NCI-H1930 (cell line): ENCODE measurements around the gene EYS.
"Not testable (repeated sequence)": the region's sequence is repeated elsewhere in the genome, so short reads cannot be mapped to it uniquely, and the experiment has no call there.

Source experiments
- DNase-seq, 2 experiments: peaks; one replicate each; lab custom pipeline; 2025; lab: John Stamatoyannopoulos, UW

Gene EYS

DNA sequence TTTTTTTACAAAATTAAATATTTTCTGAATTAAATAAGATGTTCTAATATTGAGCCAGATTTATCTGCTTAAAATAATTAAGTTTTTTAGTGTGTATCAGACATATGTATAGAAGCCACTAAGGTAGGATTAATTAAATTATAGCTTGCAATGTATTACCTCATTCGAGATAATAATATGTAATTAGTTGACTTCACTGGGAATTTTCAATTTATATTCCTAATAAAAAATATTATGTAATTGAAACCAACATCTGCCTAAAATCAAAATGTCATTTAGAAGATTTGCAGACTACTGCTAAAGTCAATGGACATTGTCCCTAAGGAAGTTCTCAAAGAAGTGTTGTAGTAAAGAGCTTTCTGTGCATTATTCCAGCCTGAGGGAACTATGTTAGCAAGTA lies 254.7 kb downstream of the EYS start:
- no peak for DNase-seq

- DNase-seq = no peak
These were observed 256.6 kb downstream of the EYS start for GRCh38 chr6:65450451-65450850.

DNA sequence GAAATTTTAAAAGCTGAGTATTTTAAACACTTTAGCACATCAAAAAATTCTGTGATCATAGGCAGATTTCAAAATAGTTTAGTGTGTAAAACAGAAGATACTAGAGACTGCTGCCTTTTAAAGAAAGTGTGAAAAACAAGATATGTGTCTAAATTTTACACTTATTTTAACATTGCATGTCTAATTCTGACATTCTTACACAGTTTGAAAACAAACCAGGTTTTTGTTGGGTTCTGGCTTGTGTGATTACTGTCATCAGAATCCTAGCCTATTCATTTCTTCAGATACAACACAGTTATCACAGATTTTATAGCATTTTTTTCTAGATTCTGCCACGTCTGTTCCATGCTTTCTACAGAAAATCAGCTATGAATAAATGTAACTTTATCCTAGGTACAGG lies 257.1 kb downstream of the EYS start:
- DNase-seq = no peak

DNA sequence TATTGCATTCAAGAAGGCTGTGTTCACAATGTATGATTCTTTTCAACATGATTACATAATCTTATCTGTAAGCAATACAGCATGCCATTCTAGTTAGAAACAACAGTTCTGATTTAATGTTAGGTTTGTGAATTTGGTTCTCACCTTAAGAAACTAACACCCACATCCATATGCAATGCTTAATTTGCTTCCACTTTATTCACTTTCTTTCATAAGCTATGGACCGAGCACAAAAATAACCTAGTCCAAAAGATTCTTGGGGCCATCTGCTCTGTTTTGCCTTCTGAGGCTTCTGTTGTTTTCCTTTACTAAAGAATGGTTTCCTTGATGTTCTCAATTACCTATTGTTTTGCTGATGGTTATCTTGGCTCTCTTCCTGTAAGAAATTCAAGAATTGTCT lies 258.2 kb downstream of the EYS start:
- DNase-seq = no peak

- no peak for DNase-seq
These were observed 270.7 kb downstream of the EYS start for GRCh38 chr6:65436281-65436680.

- no peak for DNase-seq
These were observed 290.4 kb downstream of the EYS start for GRCh38 chr6:65416621-65417020.

GRCh38 chr6:65410309-65410708 lies 296.7 kb downstream of the EYS start:
- DNase-seq = no peak

DNA sequence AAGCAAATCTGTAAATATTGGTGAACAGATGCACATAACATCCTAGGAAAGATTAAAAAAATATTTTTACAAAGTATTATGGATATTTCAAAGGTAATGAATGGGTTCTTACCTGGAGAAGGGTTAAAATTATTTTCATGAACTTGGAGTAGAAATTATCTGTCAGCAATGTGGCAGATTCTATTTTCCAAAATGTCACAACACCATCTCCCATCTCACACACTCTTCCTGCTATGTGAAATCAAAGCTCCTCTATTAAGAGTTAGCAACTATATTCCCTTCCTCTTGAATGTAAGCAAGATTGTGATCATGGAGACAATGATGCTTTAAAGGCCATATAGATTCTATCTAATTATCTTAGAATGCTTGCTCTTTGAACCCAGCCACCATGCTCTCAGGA lies 304.5 kb downstream of the EYS start:
- DNase-seq = no peak

- DNase-seq = no peak
These were observed 307.5 kb downstream of the EYS start for GRCh38 chr6:65399355-65400084.

DNA sequence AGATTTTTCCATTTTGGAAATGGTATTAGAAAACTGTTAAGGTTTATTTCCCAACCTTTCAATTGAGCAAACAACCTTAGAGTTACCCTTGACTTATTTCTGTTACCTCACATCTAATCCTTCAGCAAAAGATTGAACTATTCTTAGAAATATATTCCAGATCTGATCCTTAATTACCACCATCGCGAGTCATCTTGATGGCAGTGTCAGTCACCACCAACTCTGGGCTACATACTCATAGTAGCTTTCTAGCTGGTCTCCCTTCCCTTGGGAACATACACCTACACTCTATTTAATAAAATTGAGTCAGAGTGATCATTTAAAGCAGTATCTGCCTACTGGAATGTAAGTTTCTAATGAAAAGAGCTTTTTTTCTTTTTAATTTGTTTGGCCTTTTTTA lies 308.2 kb downstream of the EYS start:
- DNase-seq = no peak

DNA sequence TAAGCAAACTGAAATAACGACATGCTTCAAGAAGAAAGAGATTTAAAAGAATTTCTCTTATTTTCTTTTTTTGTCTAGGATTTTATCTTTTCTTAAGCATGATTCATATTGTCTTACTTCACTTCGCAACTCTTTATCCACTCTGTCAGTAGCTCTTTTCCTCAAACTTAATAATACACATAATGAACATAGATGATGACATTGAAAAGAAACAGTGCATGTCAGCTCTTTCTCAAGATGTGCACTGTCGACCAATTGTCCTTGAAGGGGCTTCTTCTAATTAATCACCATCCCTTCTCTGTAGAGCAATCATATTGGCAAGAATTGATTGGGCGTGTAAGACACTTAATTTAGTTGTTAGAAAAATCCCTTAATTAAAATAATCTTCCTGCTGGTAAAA lies 356.5 kb downstream of the EYS start:
- DNase-seq = no peak

DNA sequence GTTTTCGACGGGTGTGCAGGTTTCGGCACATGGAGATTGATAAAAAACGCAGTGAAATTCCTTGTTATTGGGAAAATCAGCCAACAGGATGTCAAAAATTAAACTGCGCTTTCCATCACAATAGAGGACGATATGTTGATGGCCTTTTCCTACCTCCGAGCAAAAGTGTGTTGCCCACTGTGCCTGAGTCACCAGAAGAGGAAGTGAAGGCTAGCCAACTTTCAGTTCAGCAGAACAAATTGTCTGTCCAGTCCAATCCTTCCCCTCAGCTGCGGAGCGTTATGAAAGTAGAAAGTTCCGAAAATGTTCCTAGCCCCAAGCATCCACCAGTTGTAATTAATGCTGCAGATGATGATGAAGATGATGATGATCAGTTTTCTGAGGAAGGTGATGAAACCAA lies 404.4 kb downstream of the EYS start:
- DNase-seq = not testable (repeated sequence)

GRCh38 chr6:65299236-65299635 lies 407.8 kb downstream of the EYS start:
- no peak for DNase-seq

DNA sequence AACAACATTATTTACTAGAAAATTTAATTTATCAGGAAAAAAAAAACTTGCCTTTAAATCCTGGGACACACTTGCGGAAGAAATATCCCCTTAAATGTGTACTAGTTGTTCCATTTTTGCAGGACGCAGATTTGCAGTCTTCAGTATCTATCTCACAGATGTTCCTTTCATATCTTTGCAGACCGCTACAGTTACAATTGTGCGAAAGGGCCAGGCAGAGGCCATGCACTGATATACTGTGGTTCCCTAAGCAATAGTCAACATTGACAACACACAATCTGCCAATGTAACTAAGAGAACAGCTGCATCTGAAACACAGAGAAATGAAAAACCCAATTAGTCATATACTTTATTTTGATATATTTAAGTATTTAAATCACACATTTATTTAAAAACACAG lies 411.2 kb downstream of the EYS start:
- no peak for DNase-seq

- DNase-seq = no peak
These were observed 417.5 kb downstream of the EYS start for GRCh38 chr6:65289491-65289890.

DNA sequence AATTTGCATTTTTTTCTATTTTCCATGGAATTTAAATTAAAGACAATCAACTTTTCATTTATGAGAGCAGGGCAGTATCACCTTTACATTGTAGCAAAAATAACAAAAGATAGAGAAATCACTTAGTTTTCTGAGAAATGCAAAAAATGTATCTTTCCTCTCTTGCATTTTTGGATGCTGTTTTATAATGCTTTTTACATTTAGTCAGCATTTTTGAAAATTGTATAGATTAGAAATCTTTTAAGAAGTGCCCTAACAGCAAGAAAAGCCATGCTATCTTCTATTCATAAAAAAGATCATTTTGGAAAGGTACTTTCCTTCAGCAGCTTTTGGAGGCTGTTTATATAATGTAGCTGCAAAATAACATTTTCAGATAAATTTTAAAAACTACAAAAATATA lies 421.8 kb downstream of the EYS start:
- DNase-seq = no peak

- DNase-seq = no peak
These were observed 427.0 kb downstream of the EYS start for GRCh38 chr6:65280060-65280459.

DNA sequence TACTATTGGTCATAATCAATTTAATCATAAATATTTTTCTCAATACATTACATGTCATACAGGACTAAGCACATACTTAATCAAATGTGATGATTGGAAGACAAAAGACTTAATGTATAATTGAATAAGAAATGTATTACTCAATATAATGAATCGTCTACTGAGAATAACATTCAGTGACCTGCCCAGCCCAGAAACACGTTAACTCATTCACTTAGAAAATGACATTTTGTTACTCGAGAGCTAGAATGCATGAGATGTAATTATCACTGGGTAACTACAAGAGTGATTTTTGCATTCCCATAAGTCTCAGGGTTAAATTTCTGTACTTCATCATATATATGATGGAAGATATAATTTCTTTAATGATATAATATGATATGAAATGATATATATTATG lies 444.8 kb downstream of the EYS start:
- no peak for DNase-seq

DNA sequence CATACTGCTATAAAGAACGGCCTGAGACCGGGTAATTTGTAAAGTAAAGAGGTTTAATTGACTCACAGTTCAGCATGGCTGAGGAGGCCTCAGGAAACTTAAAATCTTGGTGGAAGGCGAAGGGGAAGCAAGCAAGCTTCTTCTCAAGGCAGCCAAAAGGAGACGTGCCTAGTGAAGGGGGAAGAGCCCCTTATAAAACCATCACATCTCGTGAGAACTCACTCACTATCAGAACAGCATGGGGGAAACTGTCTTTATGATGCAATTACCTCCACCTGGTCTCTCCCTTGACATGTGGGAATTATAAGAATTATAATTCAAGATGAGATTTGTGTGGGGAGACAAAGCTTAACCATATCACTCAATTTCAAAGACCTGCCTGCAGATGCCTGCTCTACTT lies 447.0 kb downstream of the EYS start:
- no peak for DNase-seq

GRCh38 chr6:65259059-65259458 lies 448.0 kb downstream of the EYS start:
- no peak for DNase-seq

DNA sequence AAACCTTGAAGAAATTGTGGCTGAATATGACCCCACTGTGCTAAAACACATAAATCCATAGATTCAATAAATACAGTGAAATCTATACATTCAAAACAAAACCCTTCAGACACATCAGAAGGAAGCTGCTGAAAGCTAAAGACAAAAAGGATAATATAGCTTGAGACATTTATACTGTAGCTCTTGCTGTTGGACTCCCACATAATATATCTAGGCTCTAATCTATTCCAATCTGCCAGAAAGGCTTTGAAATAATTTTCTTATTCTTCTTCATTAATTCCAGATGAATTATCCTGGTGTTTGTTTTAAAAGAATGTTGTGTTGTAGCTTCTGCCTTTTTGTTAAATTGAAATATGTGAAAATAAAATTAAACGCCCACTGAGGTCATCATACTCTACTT lies 454.0 kb downstream of the EYS start:
- no peak for DNase-seq

- DNase-seq = no peak
These were observed 458.9 kb downstream of the EYS start for GRCh38 chr6:65248101-65248610.

- DNase-seq = no peak
These were observed 475.4 kb downstream of the EYS start for GRCh38 chr6:65231616-65232015.

GRCh38 chr6:65229825-65230224 lies 477.2 kb downstream of the EYS start:
- DNase-seq = no peak
